ENCODE measurements around the gene SLC23A1. TPM values are rescaled to one million over a fixed set of nuclear protein-coding genes. Genes with fewer than 3 reads are reported as not detected.
A peak's percentile ranks its signal among the peaks of the same experiment; 100 is the strongest.
"Not testable (repeated sequence)": the region's sequence is repeated elsewhere in the genome, so short reads cannot be mapped to it uniquely, and the experiment has no call there.

Gene SLC23A1
- total RNA-seq, 4 donors from 2014 or later: 0.30 to 5.5 (median 1.0) TPM; not detected in 1

DNA sequence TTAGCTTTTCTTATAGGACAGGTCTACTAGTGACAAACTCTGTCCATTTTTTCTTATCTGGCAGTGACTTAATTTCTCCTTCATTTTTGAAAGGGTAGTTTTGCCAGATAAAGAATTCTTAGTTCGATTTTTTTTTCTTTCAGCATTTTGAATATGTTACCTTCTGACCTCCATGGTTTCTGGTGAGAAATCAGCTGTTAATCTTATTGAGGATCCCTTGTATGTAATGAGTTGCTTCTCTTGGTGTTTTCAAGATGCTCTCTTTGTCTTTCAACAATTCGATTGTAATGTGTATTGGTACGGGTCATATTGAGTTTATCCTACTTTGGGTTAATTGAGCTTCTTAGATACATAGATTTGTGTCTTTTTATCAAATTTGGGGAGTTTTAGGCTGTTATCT lies 28.9 kb downstream of the SLC23A1 start:
- TF ChIP-seq, protein P1, sequence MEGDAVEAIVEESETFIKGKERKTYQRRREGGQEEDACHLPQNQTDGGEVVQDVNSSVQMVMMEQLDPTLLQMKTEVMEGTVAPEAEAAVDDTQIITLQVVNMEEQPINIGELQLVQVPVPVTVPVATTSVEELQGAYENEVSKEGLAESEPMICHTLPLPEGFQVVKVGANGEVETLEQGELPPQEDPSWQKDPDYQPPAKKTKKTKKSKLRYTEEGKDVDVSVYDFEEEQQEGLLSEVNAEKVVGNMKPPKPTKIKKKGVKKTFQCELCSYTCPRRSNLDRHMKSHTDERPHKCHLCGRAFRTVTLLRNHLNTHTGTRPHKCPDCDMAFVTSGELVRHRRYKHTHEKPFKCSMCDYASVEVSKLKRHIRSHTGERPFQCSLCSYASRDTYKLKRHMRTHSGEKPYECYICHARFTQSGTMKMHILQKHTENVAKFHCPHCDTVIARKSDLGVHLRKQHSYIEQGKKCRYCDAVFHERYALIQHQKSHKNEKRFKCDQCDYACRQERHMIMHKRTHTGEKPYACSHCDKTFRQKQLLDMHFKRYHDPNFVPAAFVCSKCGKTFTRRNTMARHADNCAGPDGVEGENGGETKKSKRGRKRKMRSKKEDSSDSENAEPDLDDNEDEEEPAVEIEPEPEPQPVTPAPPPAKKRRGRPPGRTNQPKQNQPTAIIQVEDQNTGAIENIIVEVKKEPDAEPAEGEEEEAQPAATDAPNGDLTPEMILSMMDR (IDR thresholded peaks at IDR 0.05): no peak
- no peak for TF ChIP-seq POLR2A (IDR thresholded peaks at IDR 0.05)
- no peaks in the 10 kb centered on the region for H3K9me3 ChIP-seq
- no peak overlapping the region for H3K4me3 ChIP-seq
- intact Hi-C loops (cut with DNase I; ENCODE audit: low total_unique reads): no loop called here
- no peak for DNase-seq
- H3K27me3 ChIP-seq: no peaks in the 10 kb centered on the region
- no peaks in the 10 kb centered on the region for H3K36me3 ChIP-seq
- H3K4me1 ChIP-seq: no peaks in the 10 kb centered on the region
- H3K27ac ChIP-seq: no peak overlapping the region

DNA sequence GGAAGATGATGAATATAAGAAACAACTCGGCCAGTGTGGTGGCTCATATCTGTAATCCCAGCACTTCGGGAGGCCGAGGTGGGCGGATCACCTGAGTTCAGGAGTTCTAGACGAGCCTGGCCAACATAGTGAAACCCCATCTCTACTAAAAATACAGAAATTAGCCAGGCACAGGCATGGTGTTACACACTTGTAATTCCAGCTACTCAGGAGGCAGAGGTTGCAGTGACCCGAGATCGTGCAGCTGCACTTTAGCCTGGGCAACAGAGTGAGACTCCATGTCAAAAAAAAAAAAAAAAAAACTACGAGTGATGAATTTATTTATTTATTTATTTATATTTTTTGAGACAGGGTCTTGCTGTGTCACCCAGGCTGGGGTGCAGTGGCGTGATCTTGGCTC lies 35.2 kb downstream of the SLC23A1 start:
- H3K36me3 ChIP-seq; DNase-seq; H3K4me3 ChIP-seq; H3K27ac ChIP-seq; intact Hi-C loops (cut with DNase I; ENCODE audit: low total_unique reads); H3K27me3 ChIP-seq; H3K9me3 ChIP-seq; H3K4me1 ChIP-seq: not testable (repeated sequence)

DNA sequence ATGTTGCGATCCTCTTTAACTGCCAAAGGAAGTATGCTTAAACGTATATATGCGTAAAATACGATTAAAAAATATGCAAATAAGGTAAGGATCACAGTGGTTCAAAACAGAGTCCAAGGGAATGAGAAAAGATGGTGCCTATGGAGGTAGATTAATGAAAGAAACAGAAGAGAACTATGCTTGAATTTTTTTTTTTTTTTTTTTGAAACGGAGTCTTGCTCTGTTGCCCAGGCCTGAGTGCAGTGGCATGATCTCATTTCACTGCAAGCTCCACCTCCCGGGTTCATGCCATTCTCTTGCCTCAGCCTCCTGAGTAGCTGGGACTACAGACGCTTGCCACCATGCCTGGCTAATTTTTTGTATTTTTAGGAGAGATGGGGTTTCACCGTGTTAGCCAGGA lies 37.7 kb downstream of the SLC23A1 start:
- H3K4me1 ChIP-seq; H3K9me3 ChIP-seq; H3K4me3 ChIP-seq; H3K27me3 ChIP-seq; DNase-seq; H3K36me3 ChIP-seq; intact Hi-C loops (cut with DNase I; ENCODE audit: low total_unique reads); H3K27ac ChIP-seq: not testable (repeated sequence)

DNA sequence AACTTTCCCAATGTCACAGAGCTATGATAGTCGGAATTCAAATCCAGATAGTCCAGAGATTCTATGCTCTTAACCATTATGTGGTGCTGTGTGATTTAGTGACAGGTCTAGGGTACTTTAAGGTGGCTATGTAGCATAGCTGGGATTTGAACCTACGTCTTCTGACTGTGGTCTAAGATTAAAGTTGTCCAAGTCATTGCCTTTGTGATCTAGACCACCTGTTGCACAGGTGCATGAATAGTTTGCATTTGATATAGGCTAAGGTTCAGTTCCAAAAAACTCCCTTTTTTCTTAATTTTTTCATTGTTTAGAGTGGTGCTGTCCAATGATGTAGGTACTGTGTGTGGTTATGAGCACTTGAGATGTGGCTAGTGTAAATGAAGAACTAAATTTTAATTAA lies 38.9 kb downstream of the SLC23A1 start:
- DNase-seq: no peak
- intact Hi-C loops (cut with DNase I; ENCODE audit: low total_unique reads): no loop called here
- Histone ChIP-seq H3K27me3 (no peaks in the 10 kb centered on the region), H3K9me3 (no peaks in the 10 kb centered on the region), H3K4me1 (peaks cover 5 to 6% of the 10 kb centered on the region in 2 donors), H3K4me3 (no peak overlapping the region), H3K36me3 (no peaks in the 10 kb centered on the region), H3K27ac (no peak overlapping the region)
- TF ChIP-seq, protein P1 (IDR thresholded peaks at IDR 0.05): no peak
- no peak for TF ChIP-seq POLR2A (IDR thresholded peaks at IDR 0.05)

DNA sequence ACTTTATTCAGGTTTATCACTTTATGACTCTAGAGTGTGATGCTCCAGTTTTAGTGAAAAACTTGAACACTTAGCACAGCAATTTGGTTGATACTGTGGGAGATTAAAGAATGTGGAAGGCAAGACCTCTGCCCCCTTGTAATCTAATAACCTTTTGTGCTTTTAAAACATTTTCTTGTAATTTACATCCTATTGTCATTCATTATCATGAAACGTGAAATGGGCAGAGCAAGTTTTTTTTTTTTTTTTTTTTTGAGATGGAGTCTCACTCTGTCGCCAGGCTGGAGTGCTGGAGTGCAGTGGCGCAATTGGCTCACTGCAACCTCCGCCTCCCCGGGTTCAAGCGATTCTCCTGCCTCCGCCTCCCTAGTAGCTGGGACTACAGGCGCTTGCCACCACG lies 39.6 kb downstream of the SLC23A1 start:
- H3K36me3 ChIP-seq: no peaks in the 10 kb centered on the region
- H3K4me3 ChIP-seq: peak overlapping the region in 1 of 2 donors; percentile 92
- no peaks in the 10 kb centered on the region for H3K9me3 ChIP-seq
- no peak for DNase-seq
- H3K27me3 ChIP-seq: no peaks in the 10 kb centered on the region
- H3K27ac ChIP-seq: no peak overlapping the region
- peaks cover 5 to 6% of the 10 kb centered on the region in 2 donors for H3K4me1 ChIP-seq
- intact Hi-C loops (cut with DNase I; ENCODE audit: low total_unique reads): no loop called here
- no peak for TF ChIP-seq POLR2A (IDR thresholded peaks at IDR 0.05)
- TF ChIP-seq, protein P1 (IDR thresholded peaks at IDR 0.05): no peak

DNA sequence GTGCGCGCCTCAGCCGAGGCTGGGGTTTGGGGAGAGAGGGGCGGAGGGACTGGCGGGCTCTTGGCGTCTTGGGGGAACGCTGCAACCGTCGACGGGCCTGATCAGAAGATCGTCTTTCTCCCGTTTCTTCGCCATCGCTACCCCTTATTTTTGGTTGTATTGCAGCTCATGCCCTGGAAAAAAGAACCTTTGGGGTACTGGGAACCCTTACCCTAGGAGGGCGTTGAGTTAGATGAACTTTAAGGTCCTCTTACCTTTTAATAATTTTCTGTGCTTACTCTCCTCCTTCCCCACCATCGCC lies 40.7 kb downstream of the SLC23A1 start:
- no peak for DNase-seq
- Histone ChIP-seq H3K27ac (peak overlapping the region; percentile 96 to 98), H3K27me3 (no peaks in the 10 kb centered on the region), H3K36me3 (no peaks in the 10 kb centered on the region), H3K9me3 (no peaks in the 10 kb centered on the region), H3K4me3 (peak overlapping the region; percentile 84 to 92), H3K4me1 (peaks cover 5 to 6% of the 10 kb centered on the region in 2 donors)
- TF ChIP-seq, protein P1 (IDR thresholded peaks at IDR 0.05): no peak
- TF ChIP-seq POLR2A (IDR thresholded peaks at IDR 0.05): no peak
- intact Hi-C loops (cut with DNase I; ENCODE audit: low total_unique reads): no loop called here

All from uterus (tissue), 4 donors.